ENCODE data around the gene SEC22B. TPM values are rescaled to one million over a fixed set of nuclear protein-coding genes. Genes with fewer than 3 reads are reported as not detected.

SEC22B gene
- total RNA-seq, result 28.6 and 37.5 TPM in 2 replicates

GRCh38 chr1:120176092-120176855 is at the start of gene SEC22B:
Gene SEC22B (minus strand): TSS chr1:120176520. CDS start chr1:120176381, 139 bp downstream.

Other genes starting within 250 kb of the SEC22B start
- 31.2 and 33.5 TPM in 2 replicates for gene NOTCH2, start 106.9 kb downstream of the SEC22B start, total RNA-seq
- gene NBPF8, start 238.5 kb upstream of the SEC22B start, total RNA-seq, result 7.1 and 8.2 TPM in 2 replicates

Data from epithelial cell of umbilical artery (primary cell).